Activated T-helper 1 cell treated with anti-CD3 and anti-CD28 coated beads, Interleukin-2, amount 50 U/mL, for 16 hours (primary cell): ENCODE measurements around the gene SERINC5.

ENCODE experiments used
- DNase-seq, 2 donors: peaks; one replicate each; pipeline ENCODE4 v3.0.0-alpha.2; 2020; ENCODE audit warnings: low read depth in 1 of 2, low spot score in 1 of 2

SERINC5 gene

DNA sequence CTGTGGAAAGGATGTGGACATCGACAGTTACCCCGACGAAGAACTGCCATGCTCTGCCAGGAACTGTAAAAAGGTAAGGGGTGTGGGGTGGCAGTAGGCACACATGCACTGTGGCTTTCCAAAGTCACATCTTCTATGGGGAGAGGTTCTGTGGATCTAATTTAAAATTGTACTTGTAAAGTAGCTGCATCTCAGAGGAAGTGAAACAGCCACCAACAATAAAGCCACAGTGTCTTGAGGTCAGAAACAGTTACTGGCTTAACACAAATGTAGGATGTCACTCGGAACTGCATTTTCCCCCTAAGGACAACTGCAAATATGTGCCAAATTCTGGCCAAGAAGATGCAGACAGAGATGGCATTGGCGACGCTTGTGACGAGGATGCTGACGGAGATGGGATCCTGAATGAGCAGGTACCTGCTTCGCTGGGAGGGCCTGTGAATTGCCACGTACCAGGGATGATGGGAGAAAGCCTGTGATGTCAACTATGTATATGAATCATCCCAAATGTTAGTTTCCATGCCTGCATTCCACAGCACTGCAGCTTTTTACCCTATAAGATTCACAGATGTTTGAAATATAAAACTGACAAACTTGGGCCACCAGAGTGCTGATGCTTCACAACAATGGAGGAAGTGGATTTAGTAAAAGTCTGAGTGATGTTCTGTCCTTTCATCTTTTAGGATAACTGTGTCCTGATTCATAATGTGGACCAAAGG is 185.4 kb downstream of the SERINC5 start:
- no peak for DNase-seq

DNA sequence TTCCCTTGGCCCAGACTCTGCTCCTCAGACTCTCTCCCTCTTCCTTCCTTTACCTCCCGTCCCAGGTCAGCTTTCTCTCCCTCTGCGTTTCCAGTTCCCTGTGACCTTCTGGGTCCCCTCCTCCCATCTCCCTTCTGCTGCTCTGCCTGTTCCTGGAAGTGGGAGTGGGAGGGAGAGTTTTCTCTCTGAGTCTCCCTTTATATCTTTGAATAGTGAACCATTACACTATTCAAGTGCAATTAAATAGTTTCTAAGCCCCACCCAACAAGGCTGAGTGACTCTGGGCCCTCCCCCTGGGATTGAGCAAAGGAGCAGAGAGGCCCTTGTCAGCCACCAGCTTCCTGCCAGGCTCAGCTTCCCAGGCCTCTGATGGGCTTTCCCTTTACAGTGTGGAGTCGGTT is 185.9 kb downstream of the SERINC5 start:
- DNase-seq, result no peak

DNA sequence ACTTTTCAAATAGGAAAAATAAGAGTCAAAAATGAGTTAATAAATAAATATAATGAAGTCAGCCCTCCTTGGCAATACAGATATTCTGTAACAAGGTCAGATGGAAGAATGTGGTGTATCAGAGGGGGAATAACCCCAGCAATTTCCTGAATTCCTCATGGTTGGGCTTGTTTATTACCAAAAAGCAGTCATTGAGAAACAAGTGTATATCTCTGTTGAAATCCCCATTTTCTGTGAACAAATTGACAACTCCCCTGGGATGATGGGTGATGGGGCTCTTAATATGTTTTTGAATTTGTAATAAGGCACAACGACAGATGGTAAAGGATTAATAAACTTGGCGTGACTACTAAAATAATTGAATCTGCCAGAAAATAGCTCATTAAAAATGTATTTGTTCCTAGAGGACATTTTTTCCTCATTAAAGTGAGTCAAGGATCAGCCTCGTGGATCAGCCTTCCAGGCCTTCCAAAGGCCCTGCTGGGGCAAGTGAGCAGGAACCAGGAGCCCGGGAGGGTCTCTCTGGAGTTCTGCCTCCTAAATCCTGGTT is 186.5 kb downstream of the SERINC5 start:
- no peak for DNase-seq

DNA sequence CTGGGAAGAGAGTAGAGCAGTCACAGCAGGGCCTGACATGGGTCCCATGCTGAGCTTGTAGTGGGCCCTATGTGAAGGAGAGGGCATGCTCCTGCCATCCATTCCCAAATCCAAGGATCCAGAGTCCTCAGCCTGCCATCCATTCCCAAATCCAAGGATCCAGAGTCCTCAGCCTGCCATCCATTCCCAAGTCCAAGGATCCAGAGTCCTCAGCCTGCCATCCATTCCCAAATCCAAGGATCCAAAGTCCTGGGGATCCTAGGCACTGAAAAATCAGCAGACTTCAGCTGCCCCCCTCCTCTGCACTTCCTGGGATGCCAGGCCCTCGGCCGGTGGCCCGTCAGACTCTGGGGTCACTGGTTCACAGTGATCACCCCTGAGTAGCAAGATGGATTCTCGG is 187.1 kb downstream of the SERINC5 start:
- no peak for DNase-seq

DNA sequence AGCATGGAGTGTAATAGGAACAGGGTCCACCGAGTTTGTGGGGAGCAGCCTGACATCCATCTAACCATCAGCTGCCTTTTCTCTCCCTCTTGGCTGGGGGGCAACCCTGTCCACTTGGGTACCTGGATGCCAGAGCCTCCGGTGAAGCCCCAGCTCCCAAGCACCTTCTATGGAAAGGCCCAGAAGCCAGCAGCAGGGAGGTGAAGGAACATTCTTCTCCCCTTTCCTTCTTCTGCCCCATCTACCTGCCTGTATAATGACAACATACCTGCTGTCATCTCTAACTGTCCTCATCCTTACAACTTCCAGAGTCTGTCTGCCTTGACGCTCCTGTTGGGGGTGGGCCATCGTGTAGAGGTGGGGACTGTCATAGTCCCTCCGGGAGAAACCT is 187.6 kb downstream of the SERINC5 start:
- DNase-seq, result no peak

DNA sequence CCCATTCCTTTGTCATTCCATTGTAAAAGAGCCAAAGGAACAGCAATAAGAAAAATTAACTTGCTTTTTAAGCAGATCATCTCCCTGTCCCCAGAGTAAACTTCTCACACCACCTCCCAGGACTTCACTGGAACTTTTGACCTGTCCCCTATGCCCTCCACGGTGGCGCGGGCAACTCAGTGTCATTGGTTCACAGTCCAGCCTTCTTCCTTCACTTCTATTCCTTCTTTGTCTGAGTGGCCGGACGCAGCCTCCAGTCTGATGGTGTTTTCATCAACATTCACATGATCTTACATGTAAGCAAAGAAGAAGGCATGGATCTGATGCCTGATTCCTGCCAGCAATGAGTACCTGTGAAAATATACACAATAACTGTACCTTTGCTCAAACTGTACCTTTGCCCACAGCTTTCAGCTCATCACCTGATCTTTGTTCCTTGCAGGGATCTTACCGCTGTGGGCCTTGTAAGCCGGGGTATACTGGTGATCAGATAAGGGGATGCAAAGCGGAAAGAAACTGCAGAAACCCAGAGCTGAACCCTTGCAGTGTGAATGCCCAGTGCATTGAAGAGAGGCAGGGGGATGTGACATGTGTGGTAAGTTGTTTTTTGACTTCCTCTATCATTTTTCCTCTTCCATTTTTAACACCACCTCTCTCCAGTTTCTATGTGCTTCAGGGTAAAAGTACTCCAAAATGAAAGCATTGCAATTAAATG is 188.2 kb downstream of the SERINC5 start:
- no peak for DNase-seq

DNA sequence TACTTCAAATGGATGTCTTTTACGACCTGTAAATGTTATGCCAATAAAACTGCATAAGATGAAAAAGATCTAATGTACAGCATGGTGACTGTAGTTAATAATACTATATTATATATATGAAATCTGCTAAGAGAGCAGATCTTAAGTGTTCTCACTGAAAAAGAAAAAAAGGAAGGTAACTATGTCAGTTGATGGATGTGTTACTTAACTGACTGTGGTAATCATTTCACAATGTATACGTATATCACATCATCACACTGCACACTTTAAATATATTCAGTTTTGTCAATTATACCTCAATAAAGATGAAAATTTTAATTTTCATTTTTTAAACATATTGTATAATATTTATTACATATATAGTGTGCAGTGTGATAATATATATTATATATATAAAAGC is 188.8 kb downstream of the SERINC5 start:
- DNase-seq, result no peak

DNA sequence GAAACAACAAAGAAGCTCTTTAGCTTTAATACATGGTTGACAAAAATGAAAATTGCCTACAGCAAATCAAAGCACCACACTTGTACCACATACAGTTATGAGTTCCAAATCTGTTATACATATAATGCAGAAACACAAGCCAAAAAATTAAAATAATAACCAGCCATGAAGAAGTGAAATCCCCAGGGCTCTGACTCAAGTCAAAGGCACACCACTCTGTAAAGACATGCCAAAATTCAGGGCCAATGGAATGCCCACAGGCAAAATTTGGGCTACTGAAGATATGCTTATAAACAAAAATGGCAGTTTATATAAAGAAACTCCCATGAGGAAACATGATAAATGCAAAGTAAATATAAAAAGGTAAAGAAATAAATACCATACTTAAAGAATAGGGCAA is 191.7 kb downstream of the SERINC5 start:
- no peak for DNase-seq
